NCI-H1436 treated with DMSO at 0.1 percent for 48 hours (cell line): ENCODE results near the gene CRIM1.
"Not testable (repeated sequence)": the region's sequence is repeated elsewhere in the genome, so short reads cannot be mapped to it uniquely, and the experiment has no call there.

ENCODE experiments used
- DNase-seq: peaks from one replicate; lab custom pipeline; 2025; lab: John Stamatoyannopoulos, UW

The CRIM1 gene, protein sequence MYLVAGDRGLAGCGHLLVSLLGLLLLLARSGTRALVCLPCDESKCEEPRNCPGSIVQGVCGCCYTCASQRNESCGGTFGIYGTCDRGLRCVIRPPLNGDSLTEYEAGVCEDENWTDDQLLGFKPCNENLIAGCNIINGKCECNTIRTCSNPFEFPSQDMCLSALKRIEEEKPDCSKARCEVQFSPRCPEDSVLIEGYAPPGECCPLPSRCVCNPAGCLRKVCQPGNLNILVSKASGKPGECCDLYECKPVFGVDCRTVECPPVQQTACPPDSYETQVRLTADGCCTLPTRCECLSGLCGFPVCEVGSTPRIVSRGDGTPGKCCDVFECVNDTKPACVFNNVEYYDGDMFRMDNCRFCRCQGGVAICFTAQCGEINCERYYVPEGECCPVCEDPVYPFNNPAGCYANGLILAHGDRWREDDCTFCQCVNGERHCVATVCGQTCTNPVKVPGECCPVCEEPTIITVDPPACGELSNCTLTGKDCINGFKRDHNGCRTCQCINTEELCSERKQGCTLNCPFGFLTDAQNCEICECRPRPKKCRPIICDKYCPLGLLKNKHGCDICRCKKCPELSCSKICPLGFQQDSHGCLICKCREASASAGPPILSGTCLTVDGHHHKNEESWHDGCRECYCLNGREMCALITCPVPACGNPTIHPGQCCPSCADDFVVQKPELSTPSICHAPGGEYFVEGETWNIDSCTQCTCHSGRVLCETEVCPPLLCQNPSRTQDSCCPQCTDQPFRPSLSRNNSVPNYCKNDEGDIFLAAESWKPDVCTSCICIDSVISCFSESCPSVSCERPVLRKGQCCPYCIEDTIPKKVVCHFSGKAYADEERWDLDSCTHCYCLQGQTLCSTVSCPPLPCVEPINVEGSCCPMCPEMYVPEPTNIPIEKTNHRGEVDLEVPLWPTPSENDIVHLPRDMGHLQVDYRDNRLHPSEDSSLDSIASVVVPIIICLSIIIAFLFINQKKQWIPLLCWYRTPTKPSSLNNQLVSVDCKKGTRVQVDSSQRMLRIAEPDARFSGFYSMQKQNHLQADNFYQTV

GRCh38 chr2:36355151-36355889, at the start of gene CRIM1:
CRIM1 (plus strand) TSS chr2:36355778; CDS start chr2:36356293, 515 bp downstream.
- no peak for DNase-seq

- DNase-seq = no peak
These were observed 48.1 kb upstream of the CRIM1 start for GRCh38 chr2:36307441-36307840.

GRCh38 chr2:36310444-36310843, 45.1 kb upstream of the CRIM1 start:
- DNase-seq = not testable (repeated sequence)

DNA sequence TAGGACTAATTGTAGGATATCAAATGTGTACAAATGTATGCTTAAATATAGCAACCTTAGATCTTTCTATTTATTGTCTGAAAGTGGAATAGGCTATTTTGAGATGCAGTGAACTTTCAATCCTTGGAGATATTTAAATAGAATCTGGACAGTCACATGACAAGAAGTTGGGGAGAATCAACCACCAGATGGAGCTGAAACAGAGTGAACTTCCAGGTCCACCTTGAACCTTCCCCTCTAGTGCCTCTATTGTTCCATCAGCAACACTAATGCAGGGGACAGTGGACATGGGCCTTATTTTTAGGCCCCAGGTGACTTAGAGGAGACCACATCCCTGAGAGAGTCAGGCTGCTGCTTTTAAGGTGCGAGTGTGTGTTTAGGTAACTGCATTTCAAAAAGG, 37.0 kb upstream of the CRIM1 start:
- DNase-seq = no peak

- DNase-seq = no peak
These were observed 33.5 kb upstream of the CRIM1 start for GRCh38 chr2:36322108-36322507.

DNA sequence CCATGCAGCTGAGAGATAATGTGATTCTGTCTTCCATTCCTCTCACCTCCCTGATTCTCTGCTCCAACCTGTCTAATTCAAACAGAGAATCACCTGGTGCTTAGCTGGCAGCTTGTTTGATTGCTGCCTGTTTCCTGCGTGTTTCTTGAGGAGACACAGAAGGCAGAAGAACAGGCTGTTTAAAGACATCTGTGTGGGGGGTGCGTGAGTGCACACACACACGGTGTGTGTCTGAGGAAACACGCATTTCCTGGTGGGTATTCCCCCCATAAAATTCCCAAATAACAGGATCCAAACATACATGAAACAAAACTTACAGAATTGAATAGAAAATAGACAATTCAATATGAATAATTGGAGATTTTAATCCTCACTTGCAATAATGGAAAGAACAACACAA, 29.3 kb upstream of the CRIM1 start:
- no peak for DNase-seq

DNA sequence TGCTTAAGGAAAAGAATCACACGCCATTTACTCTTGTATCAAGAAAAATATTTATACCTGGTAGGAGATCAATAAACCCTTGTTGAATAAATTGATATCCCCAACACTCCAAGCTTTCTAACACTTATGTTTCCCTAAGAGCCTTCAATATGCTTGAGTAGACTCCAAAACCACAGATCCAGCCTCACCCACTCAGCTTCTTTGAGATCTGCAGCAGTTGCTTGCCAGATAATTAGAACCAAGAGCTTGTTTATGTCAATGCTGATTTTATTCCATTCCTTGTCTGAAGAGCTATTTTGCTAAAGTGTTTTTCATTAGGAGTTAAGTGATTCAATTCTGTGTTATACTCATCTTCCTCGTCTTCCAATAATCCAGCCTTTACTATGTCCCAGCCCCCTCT, 26.3 kb upstream of the CRIM1 start:
- DNase-seq = no peak

DNA sequence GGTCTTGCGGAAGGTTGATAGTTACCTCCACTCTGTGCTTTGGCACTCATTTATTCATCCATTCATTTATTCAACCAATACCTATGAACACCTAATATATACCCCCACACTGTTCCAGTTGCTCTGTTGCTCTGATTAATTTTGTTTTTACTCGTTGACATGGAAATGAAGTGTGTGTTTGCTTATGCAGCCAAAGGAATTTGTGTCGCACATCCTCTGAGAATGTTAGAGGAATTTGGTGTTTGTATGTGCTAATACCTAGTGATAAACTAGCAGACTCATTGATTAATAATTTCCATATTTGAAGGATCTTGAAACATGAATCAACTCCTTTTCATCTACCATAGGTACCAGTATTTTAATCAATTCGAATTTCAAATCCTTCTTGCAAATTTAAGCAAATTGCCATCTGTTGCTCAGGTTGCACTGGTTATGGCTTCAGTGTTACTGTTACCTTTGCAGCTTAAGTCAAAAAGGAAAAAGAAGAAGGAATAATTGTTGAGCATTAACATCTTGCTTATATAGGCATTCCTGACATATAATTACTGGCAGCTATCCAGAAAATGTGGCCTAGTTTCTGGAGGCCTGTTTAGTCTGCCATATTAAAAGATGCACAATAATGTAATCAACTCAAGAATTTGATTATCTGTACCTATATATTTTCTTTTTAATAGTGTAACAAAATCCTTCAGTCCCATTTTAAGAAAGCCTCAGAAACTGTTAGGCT, 25.7 kb upstream of the CRIM1 start:
- no peak for DNase-seq

DNA sequence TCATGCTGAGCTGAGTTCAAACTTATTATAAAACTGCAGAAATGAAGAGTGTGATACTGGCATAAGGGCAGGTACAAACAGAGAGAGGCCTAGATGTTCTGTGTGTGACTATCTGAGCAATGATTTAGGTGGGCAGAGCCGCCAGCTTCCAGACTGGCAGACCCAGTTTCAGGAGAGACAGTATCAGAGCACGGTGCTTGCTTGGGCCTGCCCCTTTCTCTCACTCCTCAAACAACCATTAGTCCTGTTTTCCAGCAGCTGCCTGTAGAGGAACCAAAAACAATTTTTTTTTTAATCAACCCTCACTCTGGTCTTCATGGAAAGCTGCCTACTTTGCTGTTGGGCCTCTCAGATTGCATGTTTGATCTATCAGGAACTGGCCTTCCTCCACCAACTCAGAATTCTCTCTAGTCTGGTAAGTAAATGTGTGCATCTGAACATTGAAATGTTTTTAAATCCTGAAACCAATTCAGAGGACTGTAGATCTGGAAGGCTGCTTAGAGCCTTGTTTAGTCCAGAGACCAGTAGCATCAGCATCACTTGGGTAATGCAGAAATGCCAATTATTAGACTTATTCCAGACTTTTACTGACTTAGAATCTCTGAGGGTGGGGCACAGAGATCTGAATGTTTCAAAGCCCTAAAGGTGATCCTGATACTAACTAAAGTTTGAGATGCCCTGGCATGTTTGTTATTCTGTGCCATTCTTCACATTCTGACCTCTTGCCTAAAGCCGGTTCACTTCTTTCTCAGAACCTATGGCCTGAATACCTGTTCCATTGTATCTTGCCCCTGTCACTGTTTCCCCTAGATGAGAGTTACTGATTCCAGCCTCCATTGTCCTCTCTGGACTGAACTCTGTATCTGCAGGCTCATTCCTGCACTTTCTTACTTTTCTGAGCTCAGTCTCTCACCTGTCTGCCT, 24.8 kb upstream of the CRIM1 start:
- no peak for DNase-seq

DNA sequence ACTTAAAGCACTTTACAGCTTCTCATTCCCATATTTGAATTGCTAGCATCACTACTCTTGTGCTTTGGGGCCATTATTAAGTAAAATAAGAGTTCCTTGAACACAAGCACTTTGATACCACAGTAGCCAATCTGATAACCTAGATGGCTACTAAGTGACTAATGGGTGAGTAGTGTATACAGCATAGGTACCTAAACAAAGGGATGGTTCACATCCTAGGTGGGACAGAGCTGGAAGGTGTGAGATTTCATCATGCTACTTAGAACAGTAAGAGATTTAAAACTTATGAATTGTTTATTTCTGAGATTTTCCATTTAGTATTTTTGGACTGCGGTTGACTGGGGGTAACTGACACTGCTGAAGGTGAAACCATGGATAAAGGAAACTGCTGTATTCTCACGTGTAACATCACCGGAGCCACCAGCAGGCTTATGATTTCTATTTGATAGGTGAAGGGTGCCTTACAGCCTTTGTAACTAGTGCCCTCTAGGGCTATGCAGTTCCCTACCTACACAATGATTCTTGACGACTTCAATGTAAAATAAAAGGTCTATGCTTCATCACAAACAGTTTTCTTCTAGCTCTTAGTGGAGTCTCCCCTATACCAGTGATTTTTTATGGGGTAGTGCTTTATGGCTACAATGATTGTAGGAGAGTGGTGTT, 22.1 kb upstream of the CRIM1 start:
- DNase-seq = no peak

GRCh38 chr2:36335597-36335996, 20.0 kb upstream of the CRIM1 start:
- no peak for DNase-seq

- no peak for DNase-seq
These were observed 19.3 kb upstream of the CRIM1 start for GRCh38 chr2:36336321-36336720.

- DNase-seq = no peak
These were observed 18.2 kb upstream of the CRIM1 start for GRCh38 chr2:36337354-36337753.

DNA sequence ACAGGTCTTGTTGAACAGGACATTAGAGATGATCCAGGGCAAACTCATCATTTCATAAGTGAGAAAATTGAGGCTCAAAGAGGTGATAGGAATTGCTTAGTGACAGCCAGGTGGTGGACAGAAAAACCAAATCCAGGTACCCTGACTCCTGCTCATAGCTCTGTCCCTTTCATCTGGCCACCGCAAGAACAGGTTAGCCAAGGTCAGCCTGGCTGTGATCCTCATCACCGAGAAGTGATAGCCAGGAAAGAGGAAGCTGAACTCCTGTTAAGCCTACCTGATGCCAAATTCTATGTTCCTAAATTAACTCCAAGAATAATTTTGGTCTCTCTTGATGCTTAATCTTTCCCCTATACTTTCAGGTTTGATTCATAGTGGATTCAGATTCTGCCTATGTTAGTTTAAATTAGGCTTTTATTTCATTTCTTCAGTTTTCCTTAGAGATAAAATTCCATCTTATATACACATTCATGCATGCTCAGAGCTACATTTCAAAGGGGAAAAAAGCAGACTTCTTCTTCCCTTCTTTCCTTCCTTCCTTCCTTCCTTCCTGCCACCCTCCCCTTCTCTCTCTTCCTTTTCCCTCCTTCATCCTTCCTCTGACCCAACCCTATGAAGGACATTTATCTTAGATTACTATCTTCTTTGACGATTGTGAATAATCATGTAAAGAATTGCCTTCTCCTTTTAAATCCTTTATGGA, 17.3 kb upstream of the CRIM1 start:
- DNase-seq = no peak

DNA sequence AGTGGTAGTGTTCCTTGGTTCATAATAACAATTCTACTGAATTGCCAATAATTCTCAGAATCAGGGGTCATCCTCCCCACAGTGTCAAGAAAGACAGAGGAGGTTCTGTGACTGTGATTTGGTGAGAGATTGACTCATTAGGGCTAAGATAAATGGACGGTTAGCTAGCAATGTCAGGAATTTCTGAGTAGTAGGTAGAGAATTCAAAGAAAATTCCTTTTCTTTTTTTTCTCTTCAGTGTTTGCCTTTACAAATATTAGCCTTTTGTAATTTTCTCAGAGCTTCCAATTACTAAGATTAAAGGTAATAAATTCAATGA, 16.8 kb upstream of the CRIM1 start:
- DNase-seq = no peak

GRCh38 chr2:36339607-36340218, 15.9 kb upstream of the CRIM1 start:
- no peak for DNase-seq

GRCh38 chr2:36343606-36344005, 12.0 kb upstream of the CRIM1 start:
- no peak for DNase-seq

DNA sequence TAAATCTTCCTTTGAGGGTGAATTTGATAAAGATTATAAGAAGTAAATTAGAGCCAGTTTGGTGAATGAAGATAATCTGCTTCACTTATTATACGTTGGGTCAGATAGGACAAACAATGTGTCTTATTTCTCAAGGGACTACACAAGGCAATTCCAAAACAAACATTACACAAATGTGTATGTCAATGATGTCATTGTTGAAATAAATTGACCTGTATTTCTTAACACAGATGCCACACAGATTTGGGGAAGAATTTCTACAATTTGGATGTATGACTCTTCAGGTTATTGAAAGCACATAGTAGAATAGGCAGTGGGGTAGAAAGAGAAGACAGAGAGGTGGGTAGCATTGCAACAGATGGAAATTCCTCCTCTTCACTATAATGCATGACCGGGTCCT, 6.9 kb upstream of the CRIM1 start:
- DNase-seq = no peak

DNA sequence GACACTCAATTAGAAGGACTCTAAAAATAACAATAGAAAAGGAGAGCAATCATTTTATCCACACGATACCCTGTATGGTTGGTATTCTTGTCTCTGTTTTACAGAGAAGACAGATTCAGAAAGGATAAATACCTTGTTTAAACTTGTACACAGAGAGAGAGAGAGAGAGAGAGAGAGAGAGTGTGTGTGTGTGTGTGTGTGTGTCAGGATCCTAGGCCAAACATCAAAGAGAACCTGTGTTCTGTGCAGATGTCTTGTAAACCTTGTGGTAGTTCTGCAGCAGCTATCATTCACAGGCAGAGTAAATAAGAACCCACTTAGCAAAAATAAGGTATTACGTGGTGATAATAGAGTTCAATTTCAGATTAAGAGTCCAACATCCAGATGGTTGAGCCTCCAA, 4.3 kb upstream of the CRIM1 start:
- DNase-seq = no peak
